NK-92 (cell line): ENCODE data around the gene ANKRD42.

Experiments used
- DNase-seq: peaks from one replicate; lab custom pipeline; 2025; ENCODE audit not compliant: unreplicated experiment; lab: John Stamatoyannopoulos, UW

ANKRD42 gene

GRCh38 chr11:83193315-83194280 lies at the start of gene ANKRD42:
TSS of gene ANKRD42 (plus strand) at chr11:83193712. CDS start at chr11:83194671, 959 bp downstream.
- peak; percentile 40 for DNase-seq

- DNase-seq, result no peak
Measured at GRCh38 chr11:83147895-83148294, 45.6 kb upstream of the ANKRD42 start.

GRCh38 chr11:83150450-83150849 lies 43.1 kb upstream of the ANKRD42 start:
- no peak for DNase-seq

- no peak for DNase-seq
Measured at GRCh38 chr11:83151274-83151977, 42.1 kb upstream of the ANKRD42 start.

- DNase-seq, result no peak
Measured at GRCh38 chr11:83152264-83152663, 41.2 kb upstream of the ANKRD42 start.

GRCh38 chr11:83153764-83154163 lies 39.7 kb upstream of the ANKRD42 start:
- no peak for DNase-seq

- DNase-seq, result peak; percentile 92
Measured at GRCh38 chr11:83156144-83156995, 37.1 kb upstream of the ANKRD42 start.

GRCh38 chr11:83156996-83157593 lies 36.4 kb upstream of the ANKRD42 start, which contains the start of gene PCF11:
TSS of gene PCF11 (plus strand) at chr11:83157131. CDS start at chr11:83157440, 309 bp downstream.
- DNase-seq, result no peak

- DNase-seq, result no peak
Measured at GRCh38 chr11:83157594-83158356, 35.7 kb upstream of the ANKRD42 start.

GRCh38 chr11:83158357-83158786 lies 35.1 kb upstream of the ANKRD42 start:
- no peak for DNase-seq

GRCh38 chr11:83158965-83159901 lies 34.3 kb upstream of the ANKRD42 start:
- no peak for DNase-seq

- DNase-seq, result no peak
Measured at GRCh38 chr11:83159902-83160865, 33.3 kb upstream of the ANKRD42 start.

GRCh38 chr11:83161610-83162199 lies 31.8 kb upstream of the ANKRD42 start:
- DNase-seq, result no peak

GRCh38 chr11:83162377-83162776 lies 31.1 kb upstream of the ANKRD42 start:
- no peak for DNase-seq

GRCh38 chr11:83166193-83166866 lies 27.2 kb upstream of the ANKRD42 start:
- no peak for DNase-seq

- DNase-seq, result no peak
Measured at GRCh38 chr11:83168756-83169155, 24.8 kb upstream of the ANKRD42 start.

- no peak for DNase-seq
Measured at GRCh38 chr11:83170865-83171264, 22.6 kb upstream of the ANKRD42 start.
